GM12801 (cell line): ENCODE results near the gene GBX1.

Source experiments
- TF ChIP-seq, protein P1 (sequence below): IDR thresholded peaks from one replicate; pipeline ENCODE4 v1.5.1; 2011; ENCODE audit warnings: control low read depth; ENCODE audit not compliant: insufficient read length; ENCODE audit errors: extremely low read depth

The GBX1 gene

DNA sequence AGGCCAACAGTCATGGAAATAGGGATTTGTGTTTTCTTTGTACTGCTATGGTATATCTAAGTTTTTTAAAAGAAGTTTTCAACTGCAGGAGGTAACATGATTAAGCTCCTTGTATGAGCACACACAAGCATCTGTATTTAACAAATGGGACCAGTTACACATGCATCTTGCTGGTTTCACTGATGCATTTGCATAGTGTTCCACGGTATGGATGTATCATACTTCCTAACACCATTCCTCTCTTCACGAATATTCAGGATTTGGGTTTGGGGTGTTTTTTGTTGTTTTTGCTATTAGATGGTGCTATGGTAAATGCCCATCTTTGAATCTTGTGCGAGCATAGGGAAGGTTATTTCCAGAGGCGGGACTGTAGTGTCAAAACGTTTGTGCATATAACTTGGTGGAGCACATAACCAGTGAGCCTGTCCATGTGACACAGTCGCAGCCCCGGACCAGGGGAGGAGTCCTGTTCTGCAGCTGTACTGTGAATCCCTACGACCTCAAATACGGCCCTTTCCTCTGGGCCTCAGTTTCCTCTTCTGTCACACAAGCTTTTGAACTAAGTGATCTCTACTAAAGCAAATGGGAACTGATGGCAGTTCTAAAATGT is 40.9 kb upstream of the GBX1 start:
- TF ChIP-seq, protein P1, sequence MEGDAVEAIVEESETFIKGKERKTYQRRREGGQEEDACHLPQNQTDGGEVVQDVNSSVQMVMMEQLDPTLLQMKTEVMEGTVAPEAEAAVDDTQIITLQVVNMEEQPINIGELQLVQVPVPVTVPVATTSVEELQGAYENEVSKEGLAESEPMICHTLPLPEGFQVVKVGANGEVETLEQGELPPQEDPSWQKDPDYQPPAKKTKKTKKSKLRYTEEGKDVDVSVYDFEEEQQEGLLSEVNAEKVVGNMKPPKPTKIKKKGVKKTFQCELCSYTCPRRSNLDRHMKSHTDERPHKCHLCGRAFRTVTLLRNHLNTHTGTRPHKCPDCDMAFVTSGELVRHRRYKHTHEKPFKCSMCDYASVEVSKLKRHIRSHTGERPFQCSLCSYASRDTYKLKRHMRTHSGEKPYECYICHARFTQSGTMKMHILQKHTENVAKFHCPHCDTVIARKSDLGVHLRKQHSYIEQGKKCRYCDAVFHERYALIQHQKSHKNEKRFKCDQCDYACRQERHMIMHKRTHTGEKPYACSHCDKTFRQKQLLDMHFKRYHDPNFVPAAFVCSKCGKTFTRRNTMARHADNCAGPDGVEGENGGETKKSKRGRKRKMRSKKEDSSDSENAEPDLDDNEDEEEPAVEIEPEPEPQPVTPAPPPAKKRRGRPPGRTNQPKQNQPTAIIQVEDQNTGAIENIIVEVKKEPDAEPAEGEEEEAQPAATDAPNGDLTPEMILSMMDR = no peak

DNA sequence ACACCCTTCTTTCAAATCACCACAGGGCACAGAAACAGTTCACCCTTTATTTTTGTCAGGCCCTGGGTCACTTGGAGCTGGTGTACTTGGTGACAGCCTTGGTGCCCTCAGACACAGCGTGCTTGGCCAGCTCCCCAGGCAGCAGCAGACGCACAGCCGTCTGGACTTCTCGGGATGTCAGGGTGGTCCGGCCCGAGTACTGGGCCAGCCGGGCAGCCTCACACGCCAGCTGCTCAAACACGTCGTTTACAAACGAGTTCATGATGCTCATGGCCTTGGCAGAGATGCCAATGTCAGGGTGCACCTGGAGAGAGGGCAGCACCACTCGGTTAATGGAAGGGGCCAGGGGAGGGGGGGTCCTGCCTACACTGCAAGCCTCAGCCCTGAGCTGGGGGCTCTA is 40.3 kb upstream of the GBX1 start:
- TF ChIP-seq, protein P1 = no peak

DNA sequence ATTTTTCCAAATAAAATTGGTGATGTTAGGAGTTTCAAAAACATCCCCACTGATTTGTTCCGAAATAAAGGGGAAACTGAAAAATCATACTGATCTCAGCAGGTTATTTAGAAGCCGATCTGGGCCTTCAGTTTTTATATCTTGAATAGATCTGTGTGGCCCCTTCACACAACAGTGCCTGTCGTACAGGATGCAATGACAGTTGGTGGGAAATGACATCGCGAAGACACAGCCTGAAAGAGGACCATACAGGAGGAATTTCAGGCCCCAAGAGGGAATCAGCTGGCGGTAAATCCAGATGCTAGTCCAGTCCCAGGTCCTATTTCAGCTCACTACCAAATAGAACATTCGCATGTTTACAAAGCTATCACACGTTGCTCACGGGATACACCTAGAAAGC is 39.8 kb upstream of the GBX1 start:
- TF ChIP-seq, protein P1 = no peak

DNA sequence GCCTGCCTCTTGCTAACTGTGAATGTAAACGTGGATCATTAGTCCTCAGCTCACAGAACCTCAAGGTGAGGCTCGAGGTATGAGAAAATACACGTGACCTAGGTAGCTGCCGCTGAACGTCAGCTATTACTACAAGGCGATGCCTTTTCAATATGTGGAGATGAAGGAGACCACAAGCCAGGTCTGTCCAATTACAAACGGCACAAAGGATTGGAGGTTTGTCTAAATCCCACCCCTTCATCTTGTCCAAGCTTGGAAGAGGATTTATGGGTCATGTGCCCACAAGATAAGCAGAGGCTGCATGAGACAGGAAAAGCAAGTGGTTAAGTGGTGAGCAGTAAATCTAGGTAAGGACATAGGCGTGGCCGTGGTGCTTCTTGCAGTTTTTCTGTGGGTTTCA is 39.4 kb upstream of the GBX1 start:
- TF ChIP-seq, protein P1 = no peak

DNA sequence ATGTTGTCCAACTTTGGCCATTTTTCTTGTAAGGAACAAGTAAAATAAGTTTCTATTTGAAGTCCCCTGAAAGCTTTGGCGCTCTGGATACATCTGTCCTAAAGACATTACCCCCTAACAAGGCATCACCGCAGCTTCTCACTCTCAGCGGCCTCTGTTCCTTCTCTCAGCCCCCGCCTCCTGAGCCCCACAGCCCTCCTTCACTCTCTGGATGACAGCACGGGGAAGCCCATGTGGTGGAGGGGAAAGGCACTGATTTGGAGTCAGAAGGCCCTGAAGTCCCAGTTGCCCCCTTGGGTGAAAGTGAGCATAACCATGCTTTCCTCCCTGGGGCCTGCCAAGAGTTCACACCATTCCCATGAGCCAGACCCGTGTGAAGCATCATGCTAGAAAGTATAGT is 38.2 kb upstream of the GBX1 start:
- TF ChIP-seq, protein P1 = no peak

DNA sequence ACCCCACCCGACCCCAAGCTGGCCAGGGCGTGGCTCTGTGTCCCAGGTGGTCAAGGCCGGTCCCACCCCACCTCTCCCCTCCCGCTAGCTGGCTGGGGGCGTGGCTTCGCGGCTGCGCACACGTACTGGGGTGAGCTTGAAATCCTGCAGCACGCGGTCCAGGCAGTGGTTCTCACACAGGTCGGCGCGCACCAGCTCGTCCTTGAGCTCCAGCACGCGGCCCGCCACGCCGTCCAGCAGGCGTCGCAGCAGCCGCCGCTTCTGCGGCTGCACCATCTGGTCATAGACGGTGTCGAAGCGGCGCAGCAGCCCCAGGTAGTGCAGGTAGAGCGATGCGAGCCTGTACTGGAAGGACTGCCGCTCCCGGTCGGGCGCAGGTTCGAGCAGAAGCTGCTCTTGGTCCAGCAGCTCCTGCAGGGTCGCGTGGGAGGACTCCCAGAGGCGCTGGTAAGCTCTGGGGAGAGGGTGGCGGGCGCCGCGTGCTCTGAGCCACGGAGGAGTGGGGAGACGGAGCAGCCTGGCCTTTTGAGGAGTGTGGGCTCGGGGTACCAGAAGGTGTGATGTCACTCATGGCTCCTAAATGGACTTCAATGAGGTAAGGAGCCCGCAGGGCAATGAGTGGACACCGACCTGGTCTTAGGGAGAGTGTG is 37.0 kb upstream of the GBX1 start:
- TF ChIP-seq, protein P1 = no peak

DNA sequence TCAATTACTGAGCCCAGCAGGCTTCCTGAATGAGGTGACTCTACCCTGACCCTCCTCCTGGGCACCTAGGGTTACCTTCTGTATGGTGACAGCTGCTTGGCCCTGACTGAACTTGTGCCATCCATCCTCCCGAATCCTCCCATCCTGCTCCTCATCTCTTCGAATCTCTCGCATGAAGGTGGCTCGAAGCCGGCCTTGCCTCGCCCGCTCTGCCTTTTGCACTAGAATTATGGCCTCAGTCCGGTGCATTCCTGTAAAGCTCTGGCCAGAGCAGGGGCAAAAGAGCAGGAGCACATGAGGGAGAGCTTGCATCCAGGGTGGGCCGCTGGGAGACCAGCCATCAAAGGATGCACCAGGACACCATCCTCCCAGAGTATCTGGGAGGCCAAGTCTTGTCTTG is 35.3 kb upstream of the GBX1 start:
- TF ChIP-seq, protein P1 = no peak

DNA sequence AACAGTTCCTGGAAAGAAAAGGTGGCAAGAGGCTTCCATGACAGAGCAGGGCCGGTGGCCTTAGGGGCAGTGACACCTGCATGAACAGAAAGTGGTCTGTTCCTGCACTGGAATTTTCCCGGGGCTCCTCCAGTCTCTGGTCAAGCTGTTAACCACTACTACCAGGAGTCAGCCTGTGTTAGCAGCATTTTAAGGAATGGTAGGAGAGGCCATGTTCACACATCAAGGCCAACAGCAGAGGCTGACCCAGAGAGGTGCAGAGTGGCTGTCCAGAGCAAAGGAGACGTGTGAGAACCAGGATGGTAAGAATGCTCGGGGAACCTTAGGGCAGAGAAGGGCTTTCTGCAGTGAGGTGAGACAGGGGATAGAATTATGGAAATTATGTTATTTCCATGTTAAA is 34.3 kb upstream of the GBX1 start:
- TF ChIP-seq, protein P1 = no peak
